GM12878 (cell line): Measurements from ENCODE around the gene SLC19A1.

Experiments used
- BHLHE40 ChIP-seq, 2 experiments: fragments of 450-650 bp in 1 of 2; IDR thresholded peaks; 2 replicates each; pipeline ENCODE4 v1.6.1; 2011 to 2017; ENCODE audit warnings: low read depth in 2 of 2, borderline replicate concordance in 1 of 2, improper control_type of control experiment in 1 of 2, low read length in 1 of 2, mild to moderate bottlenecking in 1 of 2
- CBFB ChIP-seq: IDR thresholded peaks from 2 replicates; pipeline ENCODE4 v1.6.1; 2016; ENCODE audit warnings: antibody characterized with exemption, low read depth
- CBX3 ChIP-seq: fragments of 200-600 bp; sonication (generic); IDR thresholded peaks from 2 replicates; pipeline ENCODE4 v1.6.1; 2016; ENCODE audit warnings: low read depth, borderline replicate concordance
- CBX5 ChIP-seq: sonication (generic); IDR thresholded peaks from 2 replicates; pipeline ENCODE4 v1.6.1; 2016; ENCODE audit warnings: low read depth, moderate library complexity, mild to moderate bottlenecking, inconsistent platforms
- EZH2 ChIP-seq: IDR thresholded peaks from 2 replicates; pipeline ENCODE4 v1.6.1; 2012; ENCODE audit warnings: low read depth, mild to moderate bottlenecking, control low read depth, inconsistent platforms, low read length, borderline replicate concordance; ENCODE audit not compliant: control insufficient read depth
- FOXM1 ChIP-seq: IDR thresholded peaks from 2 replicates; pipeline ENCODE4 v1.6.1; 2012; ENCODE audit warnings: low read depth, mild to moderate bottlenecking, inconsistent platforms, low read length, moderate library complexity
- JUND ChIP-seq: IDR thresholded peaks from 2 replicates; pipeline ENCODE4 v1.6.1; 2012; ENCODE audit warnings: low read depth, mild to moderate bottlenecking, low read length, improper control_type of control experiment, moderate library complexity
- MTA2 ChIP-seq: fragments of 450-650 bp; IDR thresholded peaks from 2 replicates; pipeline ENCODE4 v1.6.1; 2016; ENCODE audit warnings: low read depth, mild to moderate bottlenecking, moderate library complexity
- POLR2AphosphoS5 ChIP-seq: IDR thresholded peaks from 2 replicates; pipeline ENCODE4 v1.6.1; 2011; ENCODE audit warnings: mild to moderate bottlenecking, low read length, inconsistent platforms
- SMARCA5 ChIP-seq: fragments of 450-650 bp; IDR thresholded peaks from 2 replicates; pipeline ENCODE4 v1.6.1; 2017; ENCODE audit warnings: mild to moderate bottlenecking
- SPI1 ChIP-seq: IDR thresholded peaks from 2 replicates; pipeline ENCODE4 v1.6.1; 2011; ENCODE audit warnings: low read depth, mild to moderate bottlenecking, low read length, moderate library complexity, borderline replicate concordance; ENCODE audit not compliant: insufficient read depth
- ZZZ3 ChIP-seq: IDR thresholded peaks from 2 replicates; pipeline ENCODE4 v1.6.1; 2011; ENCODE audit warnings: low read depth; ENCODE audit not compliant: control insufficient read depth, insufficient read length
- TF ChIP-seq, protein P1 (sequence below), 3 experiments: IDR thresholded peaks in 2 of 3; conservative IDR thresholded peaks in 1 of 3; 2 replicates each; pipeline ENCODE4 v1.5.1; 2011; ENCODE audit warnings: low read depth in 3 of 3, low read length in 3 of 3, mild to moderate bottlenecking in 3 of 3, control low read depth in 2 of 3, moderate library complexity in 2 of 3, inconsistent platforms in 1 of 3, mixed read lengths in 1 of 3; ENCODE audit not compliant: control insufficient read depth in 2 of 3, insufficient read depth in 1 of 3; ENCODE audit errors: extremely low read depth in 1 of 3

DNA sequence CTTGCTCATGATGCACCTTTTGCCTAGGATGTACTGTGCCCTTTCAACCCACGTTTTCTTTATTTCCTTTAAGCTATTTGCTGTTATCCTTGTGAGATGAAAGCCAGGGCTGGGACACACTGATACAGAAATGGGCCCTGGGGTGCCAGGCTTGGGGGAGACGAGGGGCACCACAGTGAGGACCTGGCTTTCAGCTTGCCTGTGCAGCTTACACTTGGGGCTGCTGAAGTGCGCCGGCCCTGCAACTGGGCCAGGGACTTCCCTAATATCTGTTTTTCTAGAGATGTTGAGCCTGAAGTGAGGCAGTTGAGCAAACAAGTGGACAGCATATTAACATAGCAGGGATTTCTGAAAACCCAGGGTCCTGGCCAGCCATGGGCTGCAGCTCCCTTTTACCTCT is 42.5 kb upstream of the SLC19A1 start:
- TF ChIP-seq CBX5 (no peak), MTA2 (no peak), SPI1 (no peak), POLR2AphosphoS5 (no peak), CBFB (no peak), ZZZ3 (no peak), CBX3 (no peak), JUND (no peak), FOXM1 (no peak), BHLHE40 (IDR thresholded peaks at IDR 0.05; ENCODE audit: borderline replicate concordance in 1 of 2, low read depth in 2 of 2, low read length in 1 of 2) (no peak), EZH2 (no peak), SMARCA5 (no peak)
- TF ChIP-seq, protein P1, sequence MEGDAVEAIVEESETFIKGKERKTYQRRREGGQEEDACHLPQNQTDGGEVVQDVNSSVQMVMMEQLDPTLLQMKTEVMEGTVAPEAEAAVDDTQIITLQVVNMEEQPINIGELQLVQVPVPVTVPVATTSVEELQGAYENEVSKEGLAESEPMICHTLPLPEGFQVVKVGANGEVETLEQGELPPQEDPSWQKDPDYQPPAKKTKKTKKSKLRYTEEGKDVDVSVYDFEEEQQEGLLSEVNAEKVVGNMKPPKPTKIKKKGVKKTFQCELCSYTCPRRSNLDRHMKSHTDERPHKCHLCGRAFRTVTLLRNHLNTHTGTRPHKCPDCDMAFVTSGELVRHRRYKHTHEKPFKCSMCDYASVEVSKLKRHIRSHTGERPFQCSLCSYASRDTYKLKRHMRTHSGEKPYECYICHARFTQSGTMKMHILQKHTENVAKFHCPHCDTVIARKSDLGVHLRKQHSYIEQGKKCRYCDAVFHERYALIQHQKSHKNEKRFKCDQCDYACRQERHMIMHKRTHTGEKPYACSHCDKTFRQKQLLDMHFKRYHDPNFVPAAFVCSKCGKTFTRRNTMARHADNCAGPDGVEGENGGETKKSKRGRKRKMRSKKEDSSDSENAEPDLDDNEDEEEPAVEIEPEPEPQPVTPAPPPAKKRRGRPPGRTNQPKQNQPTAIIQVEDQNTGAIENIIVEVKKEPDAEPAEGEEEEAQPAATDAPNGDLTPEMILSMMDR (IDR thresholded peaks at IDR 0.05 in 2 of 3, conservative IDR thresholded peaks at IDR 0.05 in 1 of 3; ENCODE audit: control insufficient read depth in 2 of 3, extremely low read depth in 1 of 3, insufficient read depth in 1 of 3, low read depth in 3 of 3, low read length in 3 of 3) = no peak
